Stomach (tissue), 9 donors: Measurements from ENCODE around the gene UCN2. TPM values are rescaled to one million over a fixed set of nuclear protein-coding genes. Genes with fewer than 3 reads are reported as not detected.

Source experiments
- DNase-seq, 2 donors: peaks; one replicate each; pipeline versions ENCODE4 v3.0.0 to v3.0.0-alpha.2; 2013 to 2019
- H3K27ac ChIP-seq, 5 donors: fragments of 200-600 bp in 4 of 5; sonication (generic) in 4 of 5; one replicate each; pipeline ENCODE4 v1.5.1; 2013 to 2019; ENCODE audit warnings: mild to moderate bottlenecking in 1 of 5, moderate library complexity in 1 of 5
- H3K27me3 ChIP-seq, 3 donors: fragments of 200-600 bp; sonication (generic); one replicate each; pipeline ENCODE4 v1.5.1; 2017 to 2019; ENCODE audit warnings: mixed run types in 1 of 3
- H3K36me3 ChIP-seq, 4 donors: fragments of 200-600 bp; sonication (generic); 1 replicate in 3 of 4; 2 replicates in 1 of 4; pipeline ENCODE4 v1.5.1; 2016 to 2019
- H3K4me1 ChIP-seq, 4 donors: fragments of 200-600 bp; sonication (generic); one replicate each; pipeline ENCODE4 v1.5.1; 2016 to 2019
- H3K4me3 ChIP-seq, 4 donors: fragments of 200-600 bp; sonication (generic) in 3 of 4; one replicate each; pipeline ENCODE4 v1.5.1; 2016 to 2019; ENCODE audit warnings: mild to moderate bottlenecking in 1 of 4
- H3K9me3 ChIP-seq, 4 donors: fragments of 200-600 bp; sonication (generic); one replicate each; pipeline ENCODE4 v1.5.1; 2016 to 2019
- EP300 ChIP-seq: sonication (generic); formaldehyde crosslinking; IDR thresholded peaks from one replicate; pipeline ENCODE4 v1.6.1; 2017; ENCODE audit warnings: antibody characterized with exemption
- POLR2A ChIP-seq, 4 donors: fragments of 450-650 bp; IDR thresholded peaks; one replicate each; pipeline ENCODE4 v1.6.1; 2016; ENCODE audit warnings: antibody characterized with exemption in 4 of 4, control low read depth in 2 of 4, mild to moderate bottlenecking in 1 of 4, moderate library complexity in 1 of 4
- POLR2AphosphoS5 ChIP-seq, 3 donors: sonication (generic); formaldehyde crosslinking; IDR thresholded peaks; one replicate each; pipeline ENCODE4 v1.6.1; 2016; ENCODE audit warnings: antibody characterized with exemption in 3 of 3
- WGBS, 5 donors: extraction: QIAGEN DNeasy Blood & Tissue Kit in 3 of 5; methylation state at CpG; one replicate each; pipeline versions ENCODE4 v1.1.5 to v1.1.7; 2013 to 2018; 5-methylcytosine and 5-hydroxymethylcytosine counted together
- intact Hi-C: fragments of 100-400 bp; cut with DNase I; formaldehyde crosslinking; loops from one replicate; pipeline ENCODE4 v1.15.1; 2023; ENCODE audit warnings: low total_unique reads
- polyA plus RNA-seq, 3 donors: library from polyadenylated mRNA; stranded (reverse); fragments of 200-250 nt; gene quantifications; one replicate each; pipeline ENCODE4 v1.2.3, GENCODE V29; 2013
- total RNA-seq, 5 donors: library from RNA; depleted of rRNA; stranded (reverse); fragments of >200 nt; gene quantifications; one replicate each; pipeline versions ENCODE4 v1.1.0 to v1.2.3, GENCODE V29; 2014 to 2016
- TF ChIP-seq, protein P1 (sequence below), 7 experiments: fragments of 450-650 bp in 4 of 7; fragments of 200-600 bp in 3 of 7; sonication (generic) in 3 of 7; IDR thresholded peaks; one replicate each; pipeline ENCODE4 v1.5.1; 2016 to 2019; ENCODE audit warnings: antibody characterized with exemption in 7 of 7, control low read depth in 2 of 7, mild to moderate bottlenecking in 1 of 7
- donor health status: healthy with polysubstance abuse.
- donor health status: Bipolar disorder and iron deficiency.
- donor health status: healthy.

UCN2 gene
- total and polyA plus RNA-seq, 8 donors, result 0.31 to 3.3 (median 0.48) TPM; not detected in 4

DNA sequence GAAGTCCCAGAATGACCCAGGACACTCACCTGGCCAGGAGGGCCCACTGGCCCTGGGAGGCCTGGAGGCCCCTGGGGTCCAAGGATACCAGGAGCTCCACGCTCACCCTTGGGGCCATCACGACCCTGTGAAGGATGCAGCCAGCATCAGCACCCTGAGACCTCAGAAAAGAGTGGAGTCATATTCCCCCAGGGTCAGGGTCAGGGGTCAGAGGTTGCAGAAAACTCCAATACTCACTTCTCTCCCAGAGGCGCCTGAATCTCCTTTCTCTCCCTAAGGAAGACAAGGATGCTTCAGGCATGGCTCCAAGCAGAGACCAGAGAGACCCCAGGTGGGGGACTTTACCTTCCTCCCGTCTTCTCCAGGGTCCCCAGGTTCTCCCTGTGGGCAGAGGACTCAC, 13.1 kb upstream of the UCN2 start:
- no peak for DNase-seq
- TF ChIP-seq EP300, result no peak
- no peak for TF ChIP-seq POLR2AphosphoS5 (IDR thresholded peaks at IDR 0.05)
- TF ChIP-seq, protein P1, sequence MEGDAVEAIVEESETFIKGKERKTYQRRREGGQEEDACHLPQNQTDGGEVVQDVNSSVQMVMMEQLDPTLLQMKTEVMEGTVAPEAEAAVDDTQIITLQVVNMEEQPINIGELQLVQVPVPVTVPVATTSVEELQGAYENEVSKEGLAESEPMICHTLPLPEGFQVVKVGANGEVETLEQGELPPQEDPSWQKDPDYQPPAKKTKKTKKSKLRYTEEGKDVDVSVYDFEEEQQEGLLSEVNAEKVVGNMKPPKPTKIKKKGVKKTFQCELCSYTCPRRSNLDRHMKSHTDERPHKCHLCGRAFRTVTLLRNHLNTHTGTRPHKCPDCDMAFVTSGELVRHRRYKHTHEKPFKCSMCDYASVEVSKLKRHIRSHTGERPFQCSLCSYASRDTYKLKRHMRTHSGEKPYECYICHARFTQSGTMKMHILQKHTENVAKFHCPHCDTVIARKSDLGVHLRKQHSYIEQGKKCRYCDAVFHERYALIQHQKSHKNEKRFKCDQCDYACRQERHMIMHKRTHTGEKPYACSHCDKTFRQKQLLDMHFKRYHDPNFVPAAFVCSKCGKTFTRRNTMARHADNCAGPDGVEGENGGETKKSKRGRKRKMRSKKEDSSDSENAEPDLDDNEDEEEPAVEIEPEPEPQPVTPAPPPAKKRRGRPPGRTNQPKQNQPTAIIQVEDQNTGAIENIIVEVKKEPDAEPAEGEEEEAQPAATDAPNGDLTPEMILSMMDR (IDR thresholded peaks at IDR 0.05), result no peak
- TF ChIP-seq POLR2A (IDR thresholded peaks at IDR 0.05), result no peak
- no peaks in the 10 kb centered on the region for H3K9me3 ChIP-seq
- 66 to 82% (median 71%) methylated on average over 3 to 4 of the region's 4 CpGs for WGBS, 5 donors
- no peak overlapping the region for H3K27ac ChIP-seq
- intact Hi-C loops, result no loop called here
- peaks cover 0 to 4% (median 0%) of the 10 kb centered on the region in 4 donors for H3K36me3 ChIP-seq
- H3K27me3 ChIP-seq, result no peaks in the 10 kb centered on the region
- H3K4me3 ChIP-seq, result no peak overlapping the region
- no peaks in the 10 kb centered on the region for H3K4me1 ChIP-seq

DNA sequence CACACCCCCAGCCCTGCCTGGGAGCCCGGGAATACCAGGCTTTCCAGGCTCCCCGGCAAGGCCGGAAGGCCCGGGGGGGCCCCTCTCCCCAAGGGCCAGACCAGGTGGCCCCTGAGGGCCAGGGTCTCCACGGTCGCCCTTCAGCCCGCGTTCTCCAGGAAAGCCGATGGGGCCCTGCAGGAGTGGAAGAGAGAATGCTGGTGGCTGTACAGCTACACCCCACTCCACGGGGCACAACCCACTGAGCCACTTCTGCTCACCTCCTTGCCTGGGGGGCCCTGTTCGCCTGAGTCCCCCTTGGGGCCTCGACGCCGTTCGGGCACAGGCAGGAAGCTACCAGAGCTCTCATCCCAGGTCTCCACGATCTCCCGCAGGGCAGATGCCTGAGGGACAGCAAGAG, 11.8 kb upstream of the UCN2 start:
- intact Hi-C loops, result no loop called here
- TF ChIP-seq, protein P1 (IDR thresholded peaks at IDR 0.05), result no peak
- TF ChIP-seq POLR2A (IDR thresholded peaks at IDR 0.05), result no peak
- no peak for TF ChIP-seq EP300
- TF ChIP-seq POLR2AphosphoS5 (IDR thresholded peaks at IDR 0.05), result no peak
- H3K27me3 ChIP-seq, result no peaks in the 10 kb centered on the region

DNA sequence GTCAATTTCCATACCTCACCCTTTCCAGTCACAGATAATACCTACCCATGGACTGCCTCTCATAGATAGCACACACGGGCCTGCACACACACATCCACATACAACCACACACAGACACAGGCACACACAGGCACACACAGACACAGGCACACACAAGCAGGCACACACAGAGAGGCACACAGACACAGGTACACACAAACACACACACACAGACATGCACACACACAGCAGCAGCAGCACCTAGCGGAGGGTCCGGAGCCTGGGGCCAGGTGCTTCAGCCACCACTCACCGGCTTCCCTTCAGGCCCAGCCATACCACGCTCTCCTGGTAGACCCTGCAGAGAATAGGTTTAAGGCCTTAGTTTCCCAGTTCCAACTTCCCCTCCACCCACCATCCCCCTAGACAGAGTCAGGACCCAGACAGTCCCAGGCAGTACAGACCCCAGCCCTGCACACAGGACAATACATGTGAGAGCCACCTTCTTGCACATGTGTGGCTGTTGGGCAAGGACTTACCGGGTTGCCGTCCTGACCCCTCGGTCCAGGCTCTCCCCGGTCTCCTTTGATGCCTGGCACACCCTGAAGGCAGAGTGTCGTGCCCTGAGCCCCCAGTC, 10.5 kb upstream of the UCN2 start:
- Histone ChIP-seq H3K27ac (no peak overlapping the region), H3K9me3 (no peaks in the 10 kb centered on the region), H3K36me3 (peaks cover 0 to 4% (median 0%) of the 10 kb centered on the region in 4 donors), H3K27me3 (no peaks in the 10 kb centered on the region), H3K4me3 (no peak overlapping the region), H3K4me1 (no peaks in the 10 kb centered on the region)
- WGBS, 5 donors, result 89 to 100% (median 95%) methylated on average over 4 to 10 of the region's 10 CpGs
- intact Hi-C loops, result no loop called here
- TF ChIP-seq, protein P1 (IDR thresholded peaks at IDR 0.05), result no peak
- TF ChIP-seq EP300 (no peak), POLR2A (IDR thresholded peaks at IDR 0.05) (no peak), POLR2AphosphoS5 (IDR thresholded peaks at IDR 0.05) (no peak)
- DNase-seq, result no peak

More for the DNA sequence above, 11.8 kb upstream of the UCN2 start:
- DNase-seq, result no peak
- H3K4me1 ChIP-seq, result no peaks in the 10 kb centered on the region
- no peak overlapping the region for H3K27ac ChIP-seq
- peaks cover 0 to 4% (median 0%) of the 10 kb centered on the region in 4 donors for H3K36me3 ChIP-seq
- no peak overlapping the region for H3K4me3 ChIP-seq
- 77 to 93% (median 86%) methylated on average over 10 to 17 of the region's 17 CpGs for WGBS, 5 donors
- no peaks in the 10 kb centered on the region for H3K9me3 ChIP-seq

DNA sequence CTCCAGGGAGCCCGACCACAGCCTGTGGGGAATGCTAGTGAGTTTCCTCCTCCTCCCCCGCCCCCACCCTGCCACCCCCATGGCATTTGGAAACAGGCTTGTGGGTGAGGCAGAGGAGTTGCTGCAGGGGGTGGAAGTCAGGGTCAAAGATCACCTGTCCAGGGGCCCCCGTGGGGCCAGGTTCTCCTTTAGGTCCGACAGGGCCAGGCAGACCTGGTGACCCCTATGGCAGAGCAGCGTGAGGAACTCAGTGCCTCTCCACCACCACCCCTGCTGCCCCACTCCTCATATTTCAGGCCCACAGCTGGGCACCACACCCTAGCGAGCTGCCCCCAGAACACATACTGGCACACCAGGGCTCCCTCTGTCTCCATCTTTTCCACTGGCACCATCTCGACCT, 8.9 kb upstream of the UCN2 start:
- Histone ChIP-seq H3K4me3 (no peak overlapping the region), H3K36me3 (no peaks in the 10 kb centered on the region), H3K27me3 (no peaks in the 10 kb centered on the region), H3K27ac (no peak overlapping the region), H3K4me1 (no peaks in the 10 kb centered on the region), H3K9me3 (no peaks in the 10 kb centered on the region)
- TF ChIP-seq POLR2AphosphoS5 (IDR thresholded peaks at IDR 0.05) (no peak), POLR2A (IDR thresholded peaks at IDR 0.05) (no peak), EP300 (no peak)
- TF ChIP-seq, protein P1 (IDR thresholded peaks at IDR 0.05), result no peak
- intact Hi-C loops, result no loop called here
- DNase-seq, result no peak
- WGBS, 5 donors, result 78 to 88% (median 86%) methylated on average over 2 to 7 of the region's 7 CpGs
